Osteoblast (primary cell): ENCODE data around the gene USP54. TPM values are rescaled to one million over a fixed set of nuclear protein-coding genes. Genes with fewer than 3 reads are reported as not detected.

Source experiments
- DNase-seq: peaks from one replicate; pipeline ENCODE4 v3.0.0; 2011; ENCODE audit warnings: low spot score, mixed read lengths; ENCODE audit not compliant: insufficient read length; ENCODE audit errors: missing footprints
- H2AFZ ChIP-seq: 2 replicates; pipeline ENCODE4 v1.6.0; 2011; ENCODE audit warnings: mild to moderate bottlenecking, low read length
- H3K27ac ChIP-seq: 2 replicates; pipeline ENCODE4 v1.5.1; 2011; ENCODE audit warnings: mild to moderate bottlenecking, low read depth, low read length, moderate library complexity
- H3K27me3 ChIP-seq: 2 replicates; pipeline ENCODE4 v1.6.0; 2012; ENCODE audit warnings: mild to moderate bottlenecking, control low read depth, inconsistent platforms, low read length, moderate library complexity; ENCODE audit not compliant: insufficient read depth
- H3K36me3 ChIP-seq: 2 replicates; pipeline ENCODE4 v1.5.1; 2011; ENCODE audit warnings: mild to moderate bottlenecking, low read length, control low read depth, moderate library complexity; ENCODE audit not compliant: insufficient read depth
- H3K4me1 ChIP-seq: 2 replicates; pipeline ENCODE4 v1.5.1; 2011; ENCODE audit warnings: mild to moderate bottlenecking, low read length, control low read depth, moderate library complexity; ENCODE audit not compliant: insufficient read depth
- H3K4me2 ChIP-seq: 2 replicates; pipeline ENCODE4 v1.6.0; 2011; ENCODE audit warnings: mild to moderate bottlenecking, low read length; ENCODE audit not compliant: insufficient read depth
- H3K4me3 ChIP-seq: fragments of 200-600 bp; sonication (generic); 3 replicates; pipeline ENCODE4 v1.5.1; 2012; ENCODE audit warnings: mild to moderate bottlenecking, low read length, inconsistent platforms; ENCODE audit not compliant: insufficient read depth
- H3K79me2 ChIP-seq: 2 replicates; pipeline ENCODE4 v1.6.0; 2012; ENCODE audit warnings: mild to moderate bottlenecking, low read length, control low read depth, inconsistent platforms; ENCODE audit not compliant: insufficient read depth
- H3K9me3 ChIP-seq: 2 replicates; pipeline ENCODE4 v1.5.1; 2011; ENCODE audit warnings: low read depth, low read length, control low read depth
- H4K20me1 ChIP-seq: 2 replicates; pipeline ENCODE4 v1.6.0; 2012; ENCODE audit warnings: mild to moderate bottlenecking, low read length, control low read depth; ENCODE audit not compliant: insufficient read depth
- CTCF ChIP-seq: IDR thresholded peaks from 2 replicates; pipeline ENCODE4 v1.5.1; 2011; ENCODE audit warnings: mild to moderate bottlenecking, low read depth, low read length, moderate library complexity; ENCODE audit errors: extremely low read depth
- total RNA-seq: library from RNA; depleted of rRNA; stranded (reverse); fragments of >200 nt; gene quantifications from 2 replicates; pipeline ENCODE4 v1.2.3, GENCODE V29; 2012

Gene USP54
- total RNA-seq, 1 donor, result 25.0 TPM

GRCh38 chr10:73561192-73561591 lies 29.9 kb downstream of the USP54 start:
- H3K36me3 ChIP-seq, result no peaks in the 10 kb centered on the region
- H3K4me2 ChIP-seq, result no peak overlapping the region
- H2AFZ ChIP-seq, result no peak overlapping the region
- H3K4me1 ChIP-seq, result peaks cover 7% of the 10 kb centered on the region
- no peaks in the 10 kb centered on the region for H3K27me3 ChIP-seq
- H3K4me3 ChIP-seq, result no peak overlapping the region
- DNase-seq, result no peak
- no peak overlapping the region for H3K27ac ChIP-seq
- no peaks in the 10 kb centered on the region for H3K79me2 ChIP-seq
- no peaks in the 10 kb centered on the region for H4K20me1 ChIP-seq
- TF ChIP-seq CTCF, result no peak
- no peaks in the 10 kb centered on the region for H3K9me3 ChIP-seq

- no peak for TF ChIP-seq CTCF
- H2AFZ ChIP-seq, result no peak overlapping the region
- H3K4me2 ChIP-seq, result no peak overlapping the region
- no peak overlapping the region for H3K4me3 ChIP-seq
- H3K36me3 ChIP-seq, result no peaks in the 10 kb centered on the region
- peaks cover 7% of the 10 kb centered on the region for H3K4me1 ChIP-seq
- no peaks in the 10 kb centered on the region for H3K79me2 ChIP-seq
- H3K27me3 ChIP-seq, result no peaks in the 10 kb centered on the region
- no peaks in the 10 kb centered on the region for H3K9me3 ChIP-seq
- no peaks in the 10 kb centered on the region for H4K20me1 ChIP-seq
- no peak overlapping the region for H3K27ac ChIP-seq
- DNase-seq, result no peak
Measured at GRCh38 chr10:73559590-73559989, 31.6 kb downstream of the USP54 start.

- Histone ChIP-seq H3K36me3 (no peaks in the 10 kb centered on the region), H3K4me1 (peaks cover 7% of the 10 kb centered on the region), H4K20me1 (no peaks in the 10 kb centered on the region), H3K79me2 (no peaks in the 10 kb centered on the region), H3K4me3 (no peak overlapping the region), H3K4me2 (no peak overlapping the region), H3K9me3 (no peaks in the 10 kb centered on the region), H3K27ac (no peak overlapping the region), H3K27me3 (no peaks in the 10 kb centered on the region), H2AFZ (no peak overlapping the region)
- no peak for DNase-seq
- TF ChIP-seq CTCF, result no peak
Measured at GRCh38 chr10:73556855-73557254, 34.3 kb downstream of the USP54 start.

GRCh38 chr10:73554721-73555120 lies 36.4 kb downstream of the USP54 start:
- Histone ChIP-seq H4K20me1 (no peaks in the 10 kb centered on the region), H3K4me1 (peaks cover 2% of the 10 kb centered on the region), H3K79me2 (no peaks in the 10 kb centered on the region), H3K27ac (no peak overlapping the region), H2AFZ (no peak overlapping the region), H3K4me3 (no peak overlapping the region), H3K36me3 (no peaks in the 10 kb centered on the region), H3K4me2 (no peak overlapping the region), H3K27me3 (no peaks in the 10 kb centered on the region), H3K9me3 (no peaks in the 10 kb centered on the region)
- no peak for TF ChIP-seq CTCF
- DNase-seq, result no peak
